ENCODE data around the gene RUBCNL.

DNA sequence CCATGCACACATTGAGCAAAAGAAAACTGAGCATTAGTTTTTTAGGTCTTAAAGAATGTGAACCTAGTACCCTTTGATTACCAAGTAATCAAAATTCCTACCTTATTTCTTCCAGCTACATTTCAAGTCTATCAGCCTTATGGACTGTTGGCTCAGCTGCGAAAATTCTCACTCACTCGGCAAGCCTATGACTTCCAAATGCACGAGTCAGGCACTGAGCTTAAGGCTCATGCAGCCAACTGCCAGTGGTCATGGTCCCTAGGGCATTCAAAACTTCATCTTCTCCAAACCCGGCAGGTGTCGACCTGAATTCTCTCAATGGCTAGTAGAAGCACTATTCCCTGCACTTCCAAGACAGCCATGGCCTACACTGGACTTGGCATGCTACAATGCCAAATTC, 41.2 kb downstream of the RUBCNL start:
- no peak for TF ChIP-seq POLR2A (IDR thresholded peaks at IDR 0.05)
- TF ChIP-seq, protein P1, sequence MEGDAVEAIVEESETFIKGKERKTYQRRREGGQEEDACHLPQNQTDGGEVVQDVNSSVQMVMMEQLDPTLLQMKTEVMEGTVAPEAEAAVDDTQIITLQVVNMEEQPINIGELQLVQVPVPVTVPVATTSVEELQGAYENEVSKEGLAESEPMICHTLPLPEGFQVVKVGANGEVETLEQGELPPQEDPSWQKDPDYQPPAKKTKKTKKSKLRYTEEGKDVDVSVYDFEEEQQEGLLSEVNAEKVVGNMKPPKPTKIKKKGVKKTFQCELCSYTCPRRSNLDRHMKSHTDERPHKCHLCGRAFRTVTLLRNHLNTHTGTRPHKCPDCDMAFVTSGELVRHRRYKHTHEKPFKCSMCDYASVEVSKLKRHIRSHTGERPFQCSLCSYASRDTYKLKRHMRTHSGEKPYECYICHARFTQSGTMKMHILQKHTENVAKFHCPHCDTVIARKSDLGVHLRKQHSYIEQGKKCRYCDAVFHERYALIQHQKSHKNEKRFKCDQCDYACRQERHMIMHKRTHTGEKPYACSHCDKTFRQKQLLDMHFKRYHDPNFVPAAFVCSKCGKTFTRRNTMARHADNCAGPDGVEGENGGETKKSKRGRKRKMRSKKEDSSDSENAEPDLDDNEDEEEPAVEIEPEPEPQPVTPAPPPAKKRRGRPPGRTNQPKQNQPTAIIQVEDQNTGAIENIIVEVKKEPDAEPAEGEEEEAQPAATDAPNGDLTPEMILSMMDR (IDR thresholded peaks at IDR 0.05): no peak

All from prostate gland (tissue), 2 donors.